Measurements from ENCODE around the gene CLSTN2.

DNA sequence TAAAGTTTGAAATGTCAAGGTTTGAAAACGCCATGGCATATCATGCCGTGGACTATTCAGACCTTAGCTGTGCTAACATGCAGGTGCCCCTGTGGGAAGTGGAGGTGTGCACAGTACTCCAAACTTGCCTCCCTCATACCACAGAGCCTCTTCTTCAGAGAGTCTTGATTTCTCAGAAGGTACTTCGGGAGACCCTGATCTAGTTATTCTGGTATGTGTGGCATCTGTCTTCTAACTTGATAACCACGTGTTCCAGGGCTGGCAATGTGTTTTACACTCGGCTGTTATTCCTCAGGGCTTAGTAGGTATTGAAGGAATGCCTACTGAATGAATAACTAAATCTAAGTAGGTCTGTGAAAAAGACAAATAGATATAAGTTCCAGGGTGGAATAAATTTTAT, 309.9 kb downstream of the CLSTN2 start:
- TF ChIP-seq, protein P1, sequence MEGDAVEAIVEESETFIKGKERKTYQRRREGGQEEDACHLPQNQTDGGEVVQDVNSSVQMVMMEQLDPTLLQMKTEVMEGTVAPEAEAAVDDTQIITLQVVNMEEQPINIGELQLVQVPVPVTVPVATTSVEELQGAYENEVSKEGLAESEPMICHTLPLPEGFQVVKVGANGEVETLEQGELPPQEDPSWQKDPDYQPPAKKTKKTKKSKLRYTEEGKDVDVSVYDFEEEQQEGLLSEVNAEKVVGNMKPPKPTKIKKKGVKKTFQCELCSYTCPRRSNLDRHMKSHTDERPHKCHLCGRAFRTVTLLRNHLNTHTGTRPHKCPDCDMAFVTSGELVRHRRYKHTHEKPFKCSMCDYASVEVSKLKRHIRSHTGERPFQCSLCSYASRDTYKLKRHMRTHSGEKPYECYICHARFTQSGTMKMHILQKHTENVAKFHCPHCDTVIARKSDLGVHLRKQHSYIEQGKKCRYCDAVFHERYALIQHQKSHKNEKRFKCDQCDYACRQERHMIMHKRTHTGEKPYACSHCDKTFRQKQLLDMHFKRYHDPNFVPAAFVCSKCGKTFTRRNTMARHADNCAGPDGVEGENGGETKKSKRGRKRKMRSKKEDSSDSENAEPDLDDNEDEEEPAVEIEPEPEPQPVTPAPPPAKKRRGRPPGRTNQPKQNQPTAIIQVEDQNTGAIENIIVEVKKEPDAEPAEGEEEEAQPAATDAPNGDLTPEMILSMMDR (conservative IDR thresholded peaks at IDR 0.05; ENCODE audit: low read depth, low read length), result no peak
- TF ChIP-seq EZH2phosphoT487 (IDR thresholded peaks at IDR 0.05; ENCODE audit: borderline replicate concordance, low read length) (no peak), EZH2 (IDR thresholded peaks at IDR 0.05; ENCODE audit: low read length, unreplicated experiment) (no peak)

Data from PC-3 (cell line).